OCI-LY1 (cell line): Measurements from ENCODE around the gene HUS1B.

ENCODE experiments used
- H2AFZ ChIP-seq: fragments of 200-600 bp; sonication (generic), shearing (Covaris generic); 2 replicates; pipeline ENCODE4 v1.6.0; 2014; ENCODE audit warnings: antibody characterized with exemption, mild to moderate bottlenecking, low read length
- H3F3A ChIP-seq: fragments of 200-600 bp; sonication (generic), shearing (Covaris generic); 2 replicates; pipeline ENCODE4 v1.6.0; 2014; ENCODE audit warnings: mild to moderate bottlenecking, antibody characterized with exemption, low read length, moderate library complexity; ENCODE audit not compliant: insufficient read depth
- H3K27ac ChIP-seq: fragments of 200-600 bp; sonication (generic); 2 replicates; pipeline ENCODE4 v1.5.1; 2014; ENCODE audit warnings: low read length, mixed run types, mild to moderate bottlenecking, low read depth; ENCODE audit not compliant: poor library complexity, severe bottlenecking
- H3K27me3 ChIP-seq: fragments of 200-600 bp; sonication (generic); 2 replicates; pipeline ENCODE4 v1.6.0; 2014; ENCODE audit warnings: antibody characterized with exemption, mild to moderate bottlenecking, low read length, moderate library complexity; ENCODE audit not compliant: insufficient read depth
- H3K36me3 ChIP-seq: fragments of 200-600 bp; sonication (generic); 2 replicates; pipeline ENCODE4 v1.6.1; 2014; ENCODE audit warnings: mild to moderate bottlenecking, antibody characterized with exemption, low read length, moderate library complexity, mixed read lengths; ENCODE audit not compliant: insufficient read depth
- H3K4me1 ChIP-seq: fragments of 200-600 bp; sonication (generic); 2 replicates; pipeline ENCODE4 v1.5.1; 2014; ENCODE audit warnings: mild to moderate bottlenecking, low read length, moderate library complexity; ENCODE audit not compliant: insufficient read depth, severe bottlenecking
- H3K4me2 ChIP-seq: fragments of 200-600 bp; sonication (generic), shearing (Covaris generic); 2 replicates; pipeline ENCODE4 v1.6.1; 2014; ENCODE audit warnings: low read length
- H3K4me3 ChIP-seq: fragments of 200-600 bp; sonication (generic); 2 replicates; pipeline ENCODE4 v1.5.1; 2014; ENCODE audit warnings: low read length, low read depth, mild to moderate bottlenecking, mixed read lengths; ENCODE audit not compliant: poor library complexity, severe bottlenecking
- H3K79me2 ChIP-seq: fragments of 200-600 bp; shearing (Covaris generic); 2 replicates; pipeline ENCODE4 v1.6.1; 2016; ENCODE audit warnings: mixed run types, low read length, mixed read lengths; ENCODE audit not compliant: insufficient read depth
- H3K9ac ChIP-seq: fragments of 200-600 bp; sonication (generic), shearing (Covaris generic); 2 replicates; pipeline ENCODE4 v1.6.1; 2014; ENCODE audit warnings: mild to moderate bottlenecking, low read length, mixed read lengths
- H3K9me2 ChIP-seq: fragments of 200-600 bp; sonication (generic), shearing (Covaris generic); 2 replicates; pipeline ENCODE4 v1.6.1; 2014; ENCODE audit warnings: low read depth, mild to moderate bottlenecking, low read length, mixed read lengths
- H3K9me3 ChIP-seq: fragments of 200-600 bp; shearing (Covaris generic); 2 replicates; pipeline ENCODE4 v1.6.1; 2014; ENCODE audit warnings: low read length, mixed read lengths
- H4K20me1 ChIP-seq: fragments of 200-600 bp; sonication (generic), shearing (Covaris generic); 2 replicates; pipeline ENCODE4 v1.6.0; 2016; ENCODE audit warnings: mild to moderate bottlenecking, low read length; ENCODE audit not compliant: insufficient read depth
- EZH2 ChIP-seq: fragments of 200-600 bp; sonication (generic), shearing (Covaris generic); IDR thresholded peaks from 2 replicates; pipeline ENCODE4 v1.8.0; 2017; ENCODE audit warnings: borderline replicate concordance, mixed run types, mild to moderate bottlenecking, antibody characterized with exemption, low read length, moderate library complexity, mixed read lengths
- TF ChIP-seq, protein P1 (sequence below): fragments of 200-600 bp; sonication (generic), shearing (Covaris generic); IDR thresholded peaks from 2 replicates; pipeline ENCODE4 v1.5.1; 2017; ENCODE audit warnings: mild to moderate bottlenecking, antibody characterized with exemption, low read length, moderate library complexity, mixed read lengths

Gene HUS1B

DNA sequence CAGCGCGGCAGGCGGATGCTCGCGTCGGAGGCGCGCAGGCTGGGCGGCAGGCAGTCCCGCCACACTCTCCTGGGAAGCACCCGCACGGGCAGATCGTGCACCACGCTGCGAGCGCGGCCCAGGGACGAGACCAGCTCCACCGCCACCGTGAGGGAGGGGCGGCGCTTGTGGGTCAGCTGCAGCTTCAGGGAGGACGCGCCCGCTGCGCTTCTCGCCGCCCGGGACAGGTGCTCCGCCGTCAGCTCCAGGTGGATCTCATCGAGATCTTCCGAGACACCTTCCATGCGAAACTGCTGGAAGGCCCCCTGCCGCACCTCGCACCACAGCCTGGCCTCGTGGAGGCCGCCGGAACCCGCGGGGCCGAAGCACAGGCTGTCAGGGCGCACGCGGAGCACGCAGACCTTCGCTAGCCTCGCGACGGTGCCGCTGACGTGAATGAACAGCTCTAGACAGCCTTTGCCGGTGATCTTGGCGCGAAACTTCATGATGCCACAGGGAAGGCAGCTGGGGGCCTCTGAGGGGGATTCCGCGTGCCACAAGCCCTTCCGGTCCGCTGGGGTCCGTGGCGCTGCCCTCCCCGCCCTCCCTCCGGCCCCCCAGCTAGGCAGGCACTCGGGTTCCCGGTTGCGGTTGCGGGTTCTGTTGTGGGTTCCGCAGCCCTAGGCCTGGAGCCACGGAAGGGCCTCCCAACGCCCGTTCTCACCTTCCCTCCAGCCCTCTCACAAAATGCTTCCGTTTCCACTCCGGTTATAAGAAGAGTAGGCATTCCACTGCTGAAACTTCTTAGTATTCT lies at the start of gene HUS1B:
TSS of gene HUS1B (minus strand) at position 641 of the 793 bp plus-strand sequence. CDS start at position 485, 156 bp downstream.
- no peaks in the 10 kb centered on the region for H3F3A ChIP-seq
- H4K20me1 ChIP-seq: no peaks in the 10 kb centered on the region
- H3K4me3 ChIP-seq: no peak within 1 kb of the TSS
- H3K4me1 ChIP-seq: peaks cover 6% of the 10 kb centered on the region
- no peak within 1 kb of the TSS for H3K27ac ChIP-seq
- H2AFZ ChIP-seq: no peak within 1 kb of the TSS
- no peak within 1 kb of the TSS for H3K9ac ChIP-seq
- TF ChIP-seq EZH2: no peak
- TF ChIP-seq, protein P1, sequence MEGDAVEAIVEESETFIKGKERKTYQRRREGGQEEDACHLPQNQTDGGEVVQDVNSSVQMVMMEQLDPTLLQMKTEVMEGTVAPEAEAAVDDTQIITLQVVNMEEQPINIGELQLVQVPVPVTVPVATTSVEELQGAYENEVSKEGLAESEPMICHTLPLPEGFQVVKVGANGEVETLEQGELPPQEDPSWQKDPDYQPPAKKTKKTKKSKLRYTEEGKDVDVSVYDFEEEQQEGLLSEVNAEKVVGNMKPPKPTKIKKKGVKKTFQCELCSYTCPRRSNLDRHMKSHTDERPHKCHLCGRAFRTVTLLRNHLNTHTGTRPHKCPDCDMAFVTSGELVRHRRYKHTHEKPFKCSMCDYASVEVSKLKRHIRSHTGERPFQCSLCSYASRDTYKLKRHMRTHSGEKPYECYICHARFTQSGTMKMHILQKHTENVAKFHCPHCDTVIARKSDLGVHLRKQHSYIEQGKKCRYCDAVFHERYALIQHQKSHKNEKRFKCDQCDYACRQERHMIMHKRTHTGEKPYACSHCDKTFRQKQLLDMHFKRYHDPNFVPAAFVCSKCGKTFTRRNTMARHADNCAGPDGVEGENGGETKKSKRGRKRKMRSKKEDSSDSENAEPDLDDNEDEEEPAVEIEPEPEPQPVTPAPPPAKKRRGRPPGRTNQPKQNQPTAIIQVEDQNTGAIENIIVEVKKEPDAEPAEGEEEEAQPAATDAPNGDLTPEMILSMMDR: no peak
- no peaks in the 10 kb centered on the region for H3K36me3 ChIP-seq
- no peaks in the 10 kb centered on the region for H3K9me2 ChIP-seq
- no peaks in the 10 kb centered on the region for H3K9me3 ChIP-seq
- no peaks in the 10 kb centered on the region for H3K79me2 ChIP-seq
- H3K4me2 ChIP-seq: no peak within 1 kb of the TSS
- H3K27me3 ChIP-seq: no peaks in the 10 kb centered on the region

DNA sequence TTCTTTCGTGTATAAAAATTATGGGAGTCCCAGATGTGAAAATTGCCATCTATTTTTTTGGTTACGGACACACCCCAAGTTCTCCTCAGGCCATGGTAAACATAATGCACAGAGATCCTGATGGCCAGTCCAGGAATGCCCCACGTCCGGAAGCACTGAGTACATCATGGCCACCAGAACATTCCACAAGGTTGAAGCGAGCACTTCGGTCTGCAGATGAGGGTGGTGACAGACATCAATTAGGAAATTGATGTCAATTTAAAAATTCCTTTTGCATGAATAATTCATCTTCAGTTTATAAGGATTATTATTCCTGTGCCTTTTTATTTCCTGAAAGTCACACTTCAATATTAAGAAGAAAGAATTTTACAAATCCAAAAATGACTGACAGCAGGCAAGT lies 49.2 kb upstream of the HUS1B start:
- Histone ChIP-seq H3K4me2 (no peak overlapping the region), H3K9ac (no peak overlapping the region), H3K4me1 (peaks cover 9% of the 10 kb centered on the region), H3K27ac (no peak overlapping the region), H4K20me1 (no peaks in the 10 kb centered on the region), H3K36me3 (no peaks in the 10 kb centered on the region), H3K27me3 (no peaks in the 10 kb centered on the region), H3K79me2 (no peaks in the 10 kb centered on the region), H2AFZ (no peak overlapping the region), H3K9me2 (no peaks in the 10 kb centered on the region), H3F3A (no peaks in the 10 kb centered on the region), H3K4me3 (no peak overlapping the region), H3K9me3 (no peaks in the 10 kb centered on the region)
- TF ChIP-seq, protein P1: no peak
- no peak for TF ChIP-seq EZH2

DNA sequence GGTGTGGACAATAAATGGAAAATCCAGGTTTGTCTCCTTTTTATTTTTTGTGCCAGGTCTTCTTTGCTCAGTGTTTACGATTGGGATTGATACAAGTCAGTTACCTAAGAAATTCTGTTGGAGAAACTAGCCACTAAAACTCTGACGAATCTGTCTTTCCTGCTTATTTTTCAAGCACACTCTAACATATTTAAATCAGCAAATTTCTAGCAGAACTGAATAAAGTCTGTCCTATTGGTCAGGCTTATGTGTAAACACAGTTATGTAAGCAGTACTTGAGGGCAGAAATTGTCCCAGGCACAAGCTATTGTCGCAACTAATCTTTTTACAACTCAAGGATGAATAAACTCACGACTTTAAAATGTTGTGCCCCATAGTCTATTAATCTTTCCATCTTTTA lies 48.1 kb upstream of the HUS1B start:
- Histone ChIP-seq H4K20me1 (no peaks in the 10 kb centered on the region), H3K9me2 (no peaks in the 10 kb centered on the region), H3K27ac (no peak overlapping the region), H3K9ac (no peak overlapping the region), H3K36me3 (no peaks in the 10 kb centered on the region), H3K9me3 (no peaks in the 10 kb centered on the region), H3K27me3 (no peaks in the 10 kb centered on the region), H2AFZ (no peak overlapping the region), H3F3A (no peaks in the 10 kb centered on the region), H3K4me3 (no peak overlapping the region), H3K4me2 (no peak overlapping the region), H3K79me2 (no peaks in the 10 kb centered on the region), H3K4me1 (no peaks in the 10 kb centered on the region)
- no peak for TF ChIP-seq EZH2
- TF ChIP-seq, protein P1: no peak
